GM19351 (cell line): ENCODE data around the gene PTGES3.
"Not testable (repeated sequence)": the region's sequence is repeated elsewhere in the genome, so short reads cannot be mapped to it uniquely, and the experiment has no call there.

ENCODE experiments used
- ATAC-seq: cut with Tn5 transposase; IDR thresholded peaks from one replicate; pipeline ENCODE4 v1.9.1; 2021; ENCODE audit warnings: mild to moderate bottlenecking, moderate library complexity; ENCODE audit not compliant: unreplicated experiment

The PTGES3 gene

DNA sequence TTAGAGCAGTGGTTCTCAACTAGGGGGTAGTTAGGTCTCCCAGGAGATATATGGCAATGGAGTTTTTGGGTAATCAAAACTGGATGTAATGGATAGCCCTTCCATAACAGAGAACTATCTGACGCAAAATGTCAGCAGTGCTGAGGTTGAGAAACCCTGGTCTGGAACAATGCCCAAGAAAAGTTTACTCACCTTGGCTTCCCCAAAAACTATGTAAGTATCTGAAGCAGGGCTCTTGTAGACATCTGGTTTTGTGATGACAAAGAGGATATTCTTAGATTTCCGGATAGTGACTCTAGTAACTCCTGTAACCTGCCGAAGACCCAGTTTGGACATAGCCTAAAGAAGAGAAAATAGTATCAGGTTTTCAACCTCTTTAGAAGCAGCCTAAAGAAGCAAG lies 25.3 kb upstream of the PTGES3 start:
- no peak for ATAC-seq

DNA sequence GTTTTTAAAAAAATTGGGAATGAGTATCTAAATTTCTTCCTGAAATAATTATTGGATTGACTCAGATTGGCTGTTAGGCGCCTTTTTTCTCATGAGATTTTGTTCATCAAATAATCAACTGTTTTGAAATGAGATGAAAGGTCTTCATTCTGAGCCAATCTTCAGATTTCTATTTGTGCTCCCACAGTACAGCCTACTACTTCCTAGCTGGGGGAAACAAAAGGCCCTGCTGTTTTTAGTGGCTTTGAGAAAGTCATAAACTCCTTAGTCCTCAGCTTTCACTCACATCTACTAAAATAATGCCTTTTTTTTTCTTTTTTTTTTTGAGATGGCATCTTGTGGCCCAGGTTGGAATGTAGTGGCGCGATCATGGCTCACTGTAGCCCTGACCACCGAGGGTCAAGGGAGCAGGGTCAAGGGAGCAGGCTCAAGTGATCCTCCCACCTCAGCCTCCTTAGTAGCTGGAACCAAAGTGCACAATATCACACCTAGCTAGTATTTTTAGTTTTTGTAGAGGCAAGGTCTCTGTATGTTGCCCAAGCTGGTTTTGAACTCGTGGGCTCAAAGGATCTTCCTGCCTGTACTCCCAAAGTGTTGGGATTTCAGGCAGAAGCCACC lies 21.8 kb upstream of the PTGES3 start:
- ATAC-seq = no peak

DNA sequence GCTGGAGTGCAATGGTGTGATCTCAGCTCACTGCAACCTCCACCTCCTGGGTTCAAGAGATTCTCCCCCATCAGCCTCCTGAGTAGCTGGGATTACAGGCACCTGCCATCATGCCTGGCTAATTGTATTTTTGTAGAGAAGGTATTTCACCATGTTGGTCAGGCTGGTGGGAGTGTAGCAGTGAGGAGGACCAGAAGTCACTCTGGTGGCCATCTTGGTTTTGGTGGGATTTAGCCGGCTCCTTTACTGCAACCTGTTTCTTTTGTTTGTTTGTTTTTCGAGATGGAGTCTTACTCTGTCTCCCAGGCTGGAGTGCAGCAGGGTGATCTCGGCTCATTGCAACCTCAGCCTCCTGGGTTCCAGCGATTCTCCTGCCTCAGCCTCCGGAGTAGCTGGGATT lies 16.4 kb upstream of the PTGES3 start:
- ATAC-seq = not testable (repeated sequence)

DNA sequence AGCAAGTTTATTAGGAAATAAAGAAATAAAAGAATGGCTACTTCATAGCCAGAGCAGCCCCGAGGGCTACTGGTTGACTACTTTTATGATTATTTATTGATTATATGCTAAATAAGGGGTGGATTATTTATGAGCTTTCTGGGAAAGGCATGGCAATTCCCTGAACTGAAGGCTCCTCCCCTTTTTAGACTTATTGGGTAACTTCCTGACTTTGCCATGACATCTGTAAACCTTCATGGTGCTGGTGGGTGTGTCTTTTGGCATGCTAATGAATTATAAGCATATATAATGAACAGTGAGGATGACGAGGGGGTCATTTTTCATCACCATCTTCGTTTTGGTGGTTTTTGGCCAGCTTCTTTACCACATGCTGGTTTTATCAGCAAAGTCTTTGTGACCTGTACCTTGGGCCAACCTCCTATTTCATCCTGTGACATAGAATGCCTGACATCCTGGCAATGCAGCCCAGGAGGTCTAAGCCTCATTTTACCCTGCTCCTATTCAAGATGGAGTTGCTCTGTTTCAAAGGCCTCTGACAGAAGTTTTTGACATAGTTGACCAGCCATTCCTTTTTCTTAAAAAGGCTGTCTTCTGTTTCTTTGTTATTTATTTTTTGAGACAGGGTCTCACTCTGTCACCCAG lies 11.1 kb upstream of the PTGES3 start:
- ATAC-seq = no peak

DNA sequence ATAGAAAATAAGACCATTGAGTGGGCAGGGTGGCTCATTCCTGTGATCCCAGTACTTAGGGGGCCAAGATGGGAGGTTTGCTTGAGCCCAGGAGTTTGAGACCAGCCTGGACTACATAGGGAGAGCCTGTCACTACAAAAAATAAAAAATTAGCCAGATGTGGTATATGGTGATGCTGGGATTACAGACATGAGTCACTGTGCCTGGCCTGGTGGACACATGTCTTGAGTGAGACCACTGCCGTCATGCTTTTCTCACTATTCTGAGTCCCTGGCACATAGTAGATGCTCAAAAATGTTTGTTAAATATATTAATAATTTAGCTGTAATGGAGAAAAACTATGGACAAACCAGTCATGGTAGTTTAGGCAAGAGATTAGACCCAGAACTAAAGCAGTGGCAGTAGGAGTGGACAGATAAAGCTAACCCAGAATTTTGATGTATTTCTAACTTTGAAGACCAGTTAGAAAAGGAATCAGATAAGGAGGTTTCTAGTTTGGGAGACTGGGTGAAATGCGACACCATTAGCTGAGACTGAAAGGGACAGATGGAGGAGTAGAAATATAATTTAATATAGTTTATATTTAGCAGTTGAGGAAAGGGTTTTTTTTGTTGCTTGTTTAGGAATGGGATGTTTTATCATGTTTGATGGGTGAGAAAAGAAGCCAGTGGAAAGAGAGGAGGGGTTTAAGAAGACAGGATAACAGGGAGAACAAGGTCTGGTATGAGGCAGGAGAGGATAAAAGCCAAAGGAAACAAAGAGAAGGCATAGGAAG lies 7.4 kb upstream of the PTGES3 start:
- no peak for ATAC-seq

DNA sequence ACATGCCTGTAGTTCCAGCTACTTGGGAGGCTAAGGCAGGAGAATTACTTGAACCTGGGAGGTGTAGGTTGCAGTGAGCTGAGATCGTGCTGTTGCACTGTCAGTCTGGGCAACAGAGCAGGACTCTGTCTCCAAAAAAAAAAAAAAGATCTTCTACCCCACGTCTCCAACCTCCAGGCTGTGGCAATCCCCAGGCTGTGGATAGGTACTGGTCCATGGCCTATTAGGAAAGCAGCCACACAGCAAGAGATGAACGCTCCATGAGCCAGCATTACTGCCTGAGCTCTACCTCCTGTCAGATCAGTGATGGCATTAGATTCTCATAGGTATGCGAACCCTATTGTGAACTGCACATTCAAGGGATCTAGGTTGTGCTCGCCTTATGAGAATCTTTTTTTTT lies 6.1 kb upstream of the PTGES3 start:
- ATAC-seq = no peak

DNA sequence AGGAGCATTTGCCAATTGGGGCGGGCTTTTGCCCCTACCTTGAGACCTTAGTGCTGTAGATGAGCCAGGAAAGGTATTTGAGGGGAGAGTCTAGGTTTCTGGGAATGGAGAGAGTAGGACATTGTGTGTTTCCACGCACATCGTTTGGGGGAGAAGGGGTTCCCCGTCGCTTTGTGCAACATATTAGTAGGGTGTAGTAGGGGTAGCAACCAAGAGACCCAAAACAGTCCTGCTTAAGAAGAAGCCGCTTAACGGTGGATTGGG lies 694 bp upstream of the PTGES3 start:
- no peak for ATAC-seq

DNA sequence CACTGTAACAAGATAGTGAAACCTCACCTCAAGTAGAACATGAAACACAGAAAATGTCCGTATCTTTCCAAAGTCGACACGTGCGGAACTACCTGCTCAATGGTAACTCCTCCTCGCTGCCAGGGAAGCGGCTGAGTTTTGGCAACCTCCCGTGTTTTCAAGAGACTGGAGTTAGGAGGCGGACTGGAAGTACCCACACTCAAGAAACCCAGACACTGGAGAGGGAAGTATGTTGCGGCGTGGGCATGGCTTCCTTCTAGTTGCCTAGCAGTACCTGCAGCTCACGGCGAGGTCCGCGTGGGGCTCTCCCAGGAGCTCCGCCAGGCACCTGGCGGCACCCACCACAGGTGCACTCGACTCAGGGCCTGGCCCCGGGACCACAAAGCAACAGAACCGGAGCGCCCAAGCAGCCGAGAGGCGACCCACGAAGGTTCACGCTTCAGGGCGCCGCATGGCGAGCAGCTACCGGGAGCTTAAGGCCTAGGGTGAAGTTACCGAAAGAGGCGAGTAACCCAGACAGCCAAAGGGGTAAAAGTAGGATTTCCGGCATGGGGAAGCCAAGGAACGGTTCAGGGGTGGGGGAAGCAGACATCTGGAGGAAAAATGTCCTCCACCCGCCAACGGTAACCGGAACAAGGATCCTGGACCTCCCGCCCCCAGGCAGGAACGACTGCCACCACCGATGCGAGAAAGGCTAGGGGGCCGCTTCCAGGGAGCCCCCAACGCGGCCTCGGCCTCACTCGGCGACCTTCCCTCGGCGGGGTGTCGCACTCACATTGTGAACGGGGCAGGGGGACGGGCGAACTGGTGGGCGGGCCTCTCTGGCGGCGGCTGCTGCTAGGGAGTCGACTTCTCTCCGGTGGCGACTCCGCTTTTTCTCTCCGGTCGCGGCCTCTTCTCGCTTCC lies 608 bp downstream of the PTGES3 start:
- peak; percentile 18 for ATAC-seq

DNA sequence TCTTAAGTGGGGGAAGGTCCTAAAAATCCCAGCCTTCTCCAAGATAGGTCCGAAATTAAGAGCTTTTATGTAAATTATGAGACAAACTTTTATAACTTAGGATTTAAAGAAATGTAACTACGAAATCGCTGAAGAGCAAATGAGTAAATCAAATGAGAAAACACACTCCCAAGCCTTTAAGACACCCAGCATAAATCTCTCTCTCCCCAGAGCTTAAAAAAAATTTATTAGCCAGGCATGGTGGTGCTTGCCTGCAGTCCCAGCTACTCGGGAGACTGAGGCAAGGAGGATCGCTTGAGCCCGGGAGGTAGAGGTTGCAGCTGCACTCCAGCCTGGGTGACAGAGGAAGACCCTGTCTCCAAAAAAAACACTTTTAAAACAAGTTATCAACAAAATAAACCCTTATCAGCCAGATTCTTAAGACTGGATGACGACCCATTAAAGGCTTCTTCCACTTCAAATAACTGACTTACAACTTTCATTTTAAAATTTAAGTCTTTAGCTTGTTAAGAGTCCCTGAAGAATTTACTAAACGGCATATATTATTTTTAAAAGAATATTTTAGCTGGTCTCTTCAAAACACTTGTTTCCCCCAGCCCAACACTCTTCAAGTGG lies 3.2 kb downstream of the PTGES3 start:
- no peak for ATAC-seq

DNA sequence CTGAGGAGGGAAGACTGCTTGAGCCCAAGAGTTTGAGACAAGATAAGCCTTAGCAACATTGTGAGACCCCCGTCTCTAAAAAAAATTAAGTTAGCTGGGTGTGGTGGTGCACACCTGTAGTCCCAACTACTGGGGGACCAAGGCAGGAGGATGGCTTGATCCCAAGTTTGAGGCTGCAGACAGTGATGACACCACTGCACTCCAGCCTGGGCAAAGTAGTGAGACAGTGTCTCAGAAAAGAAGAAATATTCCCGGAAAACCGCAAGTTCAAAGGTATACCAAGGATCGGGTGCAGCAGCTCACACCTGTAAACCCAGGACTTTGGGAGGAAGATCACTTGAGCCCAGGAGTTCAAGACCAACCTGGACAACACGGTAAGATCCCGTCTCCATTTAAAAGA lies 5.8 kb downstream of the PTGES3 start:
- ATAC-seq = no peak

DNA sequence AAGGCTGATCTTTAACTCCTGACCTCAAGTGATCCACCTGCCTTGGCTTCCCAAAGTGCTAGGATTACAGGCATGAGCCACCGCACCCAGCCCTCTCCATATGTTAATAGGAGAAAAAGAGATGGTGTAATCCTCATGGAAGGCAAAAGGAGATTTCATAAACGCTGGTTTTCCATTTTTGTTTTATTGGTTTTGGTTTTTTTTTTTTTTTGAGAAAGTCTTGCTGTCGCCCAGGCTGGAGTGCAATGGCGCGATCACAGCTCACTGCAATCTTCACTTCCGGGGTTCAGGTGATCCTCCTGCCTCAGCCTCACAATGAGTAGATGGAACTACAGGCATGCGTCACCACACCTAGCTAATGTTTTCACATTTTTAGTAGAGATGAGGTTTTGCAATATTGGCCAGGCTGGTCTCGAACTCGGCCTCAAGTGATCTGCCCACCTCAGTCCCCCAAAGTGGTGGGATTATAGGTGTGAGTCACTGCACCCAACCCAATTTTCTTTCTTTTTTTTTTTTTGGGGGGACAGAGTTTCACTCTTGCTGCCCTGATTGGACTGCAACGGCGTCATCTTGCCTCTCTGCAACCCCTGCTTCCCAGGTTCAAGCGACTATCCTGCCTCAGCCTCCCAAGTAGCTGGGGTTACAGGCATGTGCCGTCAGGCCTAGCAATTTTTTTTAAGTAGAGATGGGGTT lies 8.1 kb downstream of the PTGES3 start:
- ATAC-seq = no peak

DNA sequence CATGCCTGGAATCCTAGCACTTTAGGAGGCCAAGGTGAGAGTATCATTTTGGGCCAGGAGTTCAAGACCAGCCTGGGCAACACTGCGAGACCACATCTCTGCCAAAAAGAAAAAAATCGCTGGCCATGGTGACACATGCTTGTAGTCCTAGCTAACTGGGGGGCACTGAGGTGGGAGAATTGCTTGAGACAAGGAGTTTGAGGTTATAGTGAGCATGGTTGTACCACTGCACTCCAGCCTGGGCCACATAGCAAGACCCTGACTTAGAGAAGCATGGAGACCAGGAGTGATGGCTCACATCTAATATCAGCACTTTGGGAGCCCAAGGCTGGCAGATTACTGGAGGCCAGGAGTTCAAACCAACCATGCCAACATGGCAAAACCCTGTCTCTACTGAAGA lies 9.2 kb downstream of the PTGES3 start:
- no peak for ATAC-seq

DNA sequence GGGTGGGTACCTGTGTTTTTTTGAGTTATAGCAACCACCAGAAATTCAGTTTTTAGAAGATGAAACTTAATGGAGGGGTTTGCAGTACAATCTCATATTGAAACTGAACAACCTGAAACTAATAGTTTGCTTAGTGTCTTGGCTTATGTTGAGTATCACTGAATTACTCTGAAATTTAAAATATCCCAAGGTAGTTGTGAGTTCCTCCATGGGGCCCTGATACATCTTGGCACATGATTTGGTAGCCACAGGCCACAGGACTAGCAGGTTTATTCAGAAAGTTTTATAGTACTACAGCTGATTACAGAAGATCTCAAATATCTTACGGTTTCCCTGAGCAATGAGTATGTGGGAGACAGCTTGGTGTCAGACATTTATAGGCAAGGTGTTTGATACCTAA lies 10.4 kb downstream of the PTGES3 start:
- peak; percentile 76 for ATAC-seq

DNA sequence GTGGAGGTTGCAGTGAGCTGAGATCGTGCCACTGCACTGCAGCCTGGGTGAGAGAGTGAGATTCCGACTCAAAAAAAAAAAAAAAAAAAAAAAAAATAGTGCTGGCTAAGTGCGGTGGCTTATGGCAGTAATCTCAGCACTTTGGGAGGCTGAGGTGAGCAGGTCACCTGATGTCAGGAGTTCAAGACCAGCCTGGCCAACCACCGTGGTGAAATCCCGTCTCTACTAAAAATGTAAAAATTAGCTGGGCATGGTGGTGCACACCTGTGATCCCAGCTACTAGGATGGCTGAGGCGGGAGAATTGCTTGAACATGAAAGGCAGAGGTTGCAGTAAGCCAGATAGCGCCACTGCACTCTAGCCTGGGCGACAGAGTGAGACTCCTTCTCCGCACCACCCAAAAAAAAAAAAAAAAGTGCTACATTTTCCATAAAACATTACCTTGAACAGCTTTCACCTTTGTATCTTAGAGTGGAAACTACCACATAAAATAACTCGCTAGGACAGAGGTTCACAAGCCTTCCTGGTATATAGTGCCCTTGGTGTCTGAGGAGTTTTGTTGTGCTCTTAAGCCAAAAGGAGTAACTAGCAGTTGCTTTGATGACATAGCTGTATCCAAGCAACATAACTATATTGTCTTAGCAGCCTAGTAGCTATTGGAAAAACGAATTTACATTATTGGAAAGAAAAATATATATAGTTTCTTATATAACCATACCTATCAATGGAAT lies 11.1 kb downstream of the PTGES3 start:
- ATAC-seq = no peak

DNA sequence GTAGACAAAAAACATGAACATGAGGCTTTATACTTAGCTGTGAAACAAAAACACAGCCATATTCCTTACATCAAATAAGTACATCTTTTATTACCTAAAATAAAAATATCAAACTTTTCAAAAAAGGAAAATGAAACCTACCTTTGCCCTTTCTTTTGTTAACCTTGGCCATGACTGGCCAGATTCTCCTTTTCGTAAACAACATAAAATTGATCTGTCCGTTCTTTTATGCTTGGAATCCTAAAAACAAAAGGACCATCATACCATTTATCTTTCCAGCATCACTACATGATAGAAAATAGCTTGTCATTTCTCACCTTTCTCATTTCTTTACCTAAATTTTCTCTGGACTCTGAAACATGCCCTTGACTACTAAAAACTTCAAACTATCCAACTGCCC lies 16.5 kb downstream of the PTGES3 start:
- ATAC-seq = no peak

DNA sequence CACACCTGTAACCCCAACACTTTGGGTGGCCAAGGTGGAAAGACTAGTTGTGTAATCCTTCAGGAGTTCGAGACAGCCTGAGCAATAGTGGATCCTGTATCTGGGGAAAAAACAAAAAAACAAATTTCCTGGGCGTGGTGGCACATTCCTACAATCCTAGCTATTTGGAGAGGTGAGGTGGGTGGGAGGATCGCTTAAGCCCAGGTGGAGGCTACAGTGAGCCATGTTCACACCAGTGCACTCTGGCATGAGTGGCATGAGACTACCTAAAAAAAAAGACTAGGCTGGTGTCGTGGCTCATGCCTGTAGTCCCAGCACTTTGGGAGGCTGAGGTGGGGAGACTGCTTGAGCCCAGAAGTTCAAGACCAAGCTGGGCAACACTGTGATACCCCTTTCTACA lies 17.2 kb downstream of the PTGES3 start:
- no peak for ATAC-seq

DNA sequence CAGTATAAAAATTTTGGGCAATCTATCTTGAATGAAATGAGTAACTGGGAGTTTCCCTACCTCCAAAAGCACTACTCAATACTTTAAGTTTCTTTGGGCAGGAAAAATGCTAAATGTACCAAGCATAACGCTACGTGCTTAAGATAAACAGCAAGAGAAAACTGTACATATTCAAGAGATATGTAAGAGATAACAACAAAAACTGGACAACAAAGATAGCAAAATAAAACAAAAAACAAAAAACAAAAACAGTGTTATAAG lies 20.0 kb downstream of the PTGES3 start:
- ATAC-seq = no peak

DNA sequence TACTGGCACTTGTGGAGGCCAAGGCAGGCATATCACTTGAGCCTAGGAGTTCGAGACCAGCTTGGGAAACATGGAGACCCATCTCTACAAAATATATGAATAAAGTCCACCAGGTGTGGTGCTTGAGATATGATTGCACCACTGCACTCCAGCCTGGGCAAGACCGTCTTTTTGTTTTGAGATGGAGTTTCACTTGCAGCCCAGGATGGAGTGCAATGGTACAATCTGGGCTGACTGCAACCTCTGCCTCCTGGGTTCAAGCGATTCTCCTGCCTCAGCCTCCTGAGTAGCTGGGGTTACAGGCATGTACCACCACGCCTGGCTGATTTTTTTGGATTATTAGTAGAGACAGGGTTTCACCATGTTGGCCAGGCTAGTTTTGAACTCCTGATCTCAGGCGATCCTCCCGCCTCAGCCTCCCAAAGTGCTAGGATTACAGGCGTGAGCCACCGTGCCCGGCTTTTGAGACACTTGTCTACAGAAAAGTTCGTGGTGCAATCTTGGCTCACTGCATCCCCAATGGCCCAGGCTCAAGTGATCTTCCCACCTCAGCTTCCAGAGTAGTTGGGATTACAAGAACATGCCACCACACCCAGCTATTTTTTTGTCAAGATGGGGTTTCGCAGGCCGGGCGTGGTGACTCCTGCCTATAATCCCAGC lies 26.0 kb downstream of the PTGES3 start:
- ATAC-seq = no peak

DNA sequence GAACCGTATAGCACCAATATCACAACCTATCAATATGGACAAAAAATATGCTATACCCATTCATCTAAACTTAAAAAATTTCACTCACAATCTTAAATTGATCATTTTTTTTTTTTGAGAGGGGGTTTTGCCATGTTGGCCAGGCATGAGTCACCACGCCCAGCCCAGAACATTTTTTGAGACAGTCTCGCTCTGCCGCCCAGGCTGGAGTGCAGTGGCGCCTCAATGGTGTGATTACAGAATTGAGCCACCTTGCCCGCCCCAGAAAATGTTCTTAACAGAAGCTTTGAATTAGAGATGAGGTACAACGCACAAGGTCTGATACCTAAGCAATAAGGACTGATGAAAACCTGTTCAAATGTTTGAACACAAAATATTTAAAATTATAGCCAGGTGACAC lies 26.5 kb downstream of the PTGES3 start:
- ATAC-seq = no peak

DNA sequence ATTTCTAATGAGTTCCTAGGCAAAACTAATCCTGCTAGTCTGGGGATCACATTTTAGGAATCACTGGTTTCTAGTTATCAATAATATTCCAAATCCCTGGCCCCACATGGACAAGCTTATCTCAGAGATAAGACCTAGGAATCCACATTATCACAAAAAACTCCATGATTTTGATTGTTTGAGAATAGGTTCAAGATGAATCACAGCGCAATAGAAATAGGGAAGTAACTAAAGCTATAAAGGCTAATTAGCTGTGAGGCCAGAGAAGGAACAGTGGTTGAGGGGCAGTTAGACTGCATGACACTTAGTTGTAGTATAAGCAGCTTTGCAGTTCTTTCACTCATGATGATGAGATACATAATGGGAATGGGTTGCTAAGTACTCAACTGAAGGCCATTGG lies 29.2 kb downstream of the PTGES3 start:
- peak; percentile 53 for ATAC-seq
